HL-60 (cell line): ENCODE measurements around the gene ANKRD53.

Experiments
- CTCF ChIP-seq: IDR thresholded peaks from one replicate; pipeline ENCODE4 v1.5.1; 2011; ENCODE audit warnings: low read length, control low read depth, inconsistent platforms; ENCODE audit not compliant: insufficient read depth
- GABPA ChIP-seq: IDR thresholded peaks from 2 replicates; pipeline ENCODE4 v1.6.1; 2012; ENCODE audit warnings: low read depth
- REST ChIP-seq: IDR thresholded peaks from 2 replicates; pipeline ENCODE4 v1.6.1; 2012; ENCODE audit warnings: low read depth; ENCODE audit not compliant: insufficient replicate concordance

GRCh38 chr2:70962885-70963878 lies 15.2 kb upstream of the ANKRD53 start:
- no peak for TF ChIP-seq REST
- no peak for TF ChIP-seq CTCF
- TF ChIP-seq GABPA = no peak
